Measurements from ENCODE around the gene PCF11.

GRCh38 chr11:83187465-83187864 lies 30.5 kb downstream of the PCF11 start:
- TF ChIP-seq CTCF (IDR thresholded peaks at IDR 0.05) (no peak), POLR2A (IDR thresholded peaks at IDR 0.05) (no peak)

Measured in uterus (tissue), 2 donors.